ENCODE measurements around the gene PLXNA4.

DNA sequence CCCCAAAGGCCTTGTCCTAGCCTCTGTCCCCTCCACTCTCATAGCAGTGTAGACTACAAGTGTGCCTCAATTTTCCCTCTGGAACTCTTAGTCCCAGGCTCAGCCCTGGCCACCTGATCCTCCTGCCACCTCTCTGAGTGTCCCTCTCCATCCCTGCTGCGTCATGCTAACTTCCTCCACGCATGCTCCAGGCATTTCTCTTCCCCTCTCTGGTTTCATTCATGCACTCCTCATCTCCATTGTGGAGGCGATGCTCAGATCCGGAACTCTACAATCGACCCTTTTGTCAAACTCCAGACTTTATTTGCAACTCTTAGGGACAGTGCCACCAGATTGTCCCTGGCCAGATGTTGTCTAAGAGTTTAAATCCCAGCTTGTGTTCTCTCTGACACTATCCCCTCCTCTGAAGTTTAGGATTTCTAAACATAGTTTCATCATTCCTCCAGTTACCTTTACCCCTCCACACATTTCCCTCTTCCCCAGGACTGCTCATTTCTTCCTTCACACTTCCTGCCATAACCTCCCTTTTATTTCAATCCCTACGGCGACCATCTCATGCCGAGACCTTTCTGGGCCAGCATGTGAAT lies 492.6 kb downstream of the PLXNA4 start:
- TF ChIP-seq EZH2 (IDR thresholded peaks at IDR 0.05; ENCODE audit: borderline replicate concordance, low read length): no peak
- TF ChIP-seq, protein P1, sequence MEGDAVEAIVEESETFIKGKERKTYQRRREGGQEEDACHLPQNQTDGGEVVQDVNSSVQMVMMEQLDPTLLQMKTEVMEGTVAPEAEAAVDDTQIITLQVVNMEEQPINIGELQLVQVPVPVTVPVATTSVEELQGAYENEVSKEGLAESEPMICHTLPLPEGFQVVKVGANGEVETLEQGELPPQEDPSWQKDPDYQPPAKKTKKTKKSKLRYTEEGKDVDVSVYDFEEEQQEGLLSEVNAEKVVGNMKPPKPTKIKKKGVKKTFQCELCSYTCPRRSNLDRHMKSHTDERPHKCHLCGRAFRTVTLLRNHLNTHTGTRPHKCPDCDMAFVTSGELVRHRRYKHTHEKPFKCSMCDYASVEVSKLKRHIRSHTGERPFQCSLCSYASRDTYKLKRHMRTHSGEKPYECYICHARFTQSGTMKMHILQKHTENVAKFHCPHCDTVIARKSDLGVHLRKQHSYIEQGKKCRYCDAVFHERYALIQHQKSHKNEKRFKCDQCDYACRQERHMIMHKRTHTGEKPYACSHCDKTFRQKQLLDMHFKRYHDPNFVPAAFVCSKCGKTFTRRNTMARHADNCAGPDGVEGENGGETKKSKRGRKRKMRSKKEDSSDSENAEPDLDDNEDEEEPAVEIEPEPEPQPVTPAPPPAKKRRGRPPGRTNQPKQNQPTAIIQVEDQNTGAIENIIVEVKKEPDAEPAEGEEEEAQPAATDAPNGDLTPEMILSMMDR (IDR thresholded peaks at IDR 0.05; ENCODE audit: low read length): no peak
